HG03196 (cell line): Measurements from ENCODE around the gene NCDN.
A peak's percentile ranks its signal among the peaks of the same experiment; 100 is the strongest.

Experiments used
- ATAC-seq: cut with Tn5 transposase; IDR thresholded peaks from one replicate; pipeline ENCODE4 v1.9.1; 2021; ENCODE audit not compliant: unreplicated experiment

The NCDN gene

DNA sequence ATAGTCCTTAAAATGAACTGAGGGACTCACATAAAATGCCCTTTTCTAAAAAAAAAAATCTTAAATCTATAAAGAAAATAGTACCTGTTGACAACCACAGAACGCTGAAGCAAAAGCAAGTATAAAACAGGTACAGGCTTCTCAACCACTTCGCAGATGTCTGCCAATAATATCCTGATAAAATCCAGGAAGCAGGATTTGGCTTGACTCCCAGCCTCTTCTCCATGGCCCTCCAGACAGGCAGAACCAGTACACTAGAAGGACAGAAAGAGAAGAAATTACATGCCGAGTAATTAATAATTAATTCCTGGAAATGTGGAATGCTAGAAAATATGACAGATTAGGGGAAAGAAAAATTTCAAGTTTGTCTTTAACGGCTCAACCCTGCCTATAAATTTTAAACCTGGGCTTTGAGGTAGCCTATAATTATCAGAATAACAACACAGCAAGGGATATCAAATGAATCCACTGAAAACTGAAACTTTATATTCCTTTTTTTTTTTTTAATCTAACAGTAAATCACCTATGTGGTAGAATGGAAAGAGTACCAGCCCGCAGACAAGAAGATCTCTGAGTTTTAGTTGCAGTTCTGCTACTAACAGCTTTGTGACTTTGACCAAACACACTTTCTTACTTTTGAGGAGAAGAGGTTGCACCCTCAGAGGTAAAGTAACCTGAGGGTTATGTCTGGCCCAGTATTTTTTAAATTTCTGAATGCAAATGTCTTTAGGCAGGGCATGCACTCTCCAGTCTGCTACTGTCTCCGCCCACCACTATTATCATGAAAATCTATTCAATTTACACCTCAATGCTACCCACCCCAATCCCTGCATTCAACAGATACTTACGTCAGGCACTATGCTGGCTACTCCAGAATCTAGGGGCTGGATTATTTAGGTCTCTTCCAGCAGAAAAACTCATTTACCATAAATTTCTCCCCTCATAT lies 3.1 kb upstream of the NCDN start:
- no peak for ATAC-seq

DNA sequence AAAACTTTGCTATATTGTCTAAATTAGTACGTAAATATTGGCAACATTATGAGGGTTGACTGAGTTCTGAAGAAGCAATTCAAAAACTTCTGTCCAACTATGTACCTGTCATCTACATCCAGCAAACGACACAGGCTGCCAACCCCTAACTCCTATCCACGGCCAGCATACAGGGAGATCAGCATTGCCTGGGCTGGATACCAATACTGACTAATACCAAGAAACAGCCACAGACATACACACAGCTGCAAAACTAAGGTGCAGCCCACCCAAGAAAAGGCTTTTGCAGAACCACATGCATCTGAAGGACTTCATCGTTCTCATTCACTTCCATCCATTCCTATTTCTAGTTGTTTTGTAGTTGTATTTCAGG lies 2.4 kb upstream of the NCDN start:
- no peak for ATAC-seq

DNA sequence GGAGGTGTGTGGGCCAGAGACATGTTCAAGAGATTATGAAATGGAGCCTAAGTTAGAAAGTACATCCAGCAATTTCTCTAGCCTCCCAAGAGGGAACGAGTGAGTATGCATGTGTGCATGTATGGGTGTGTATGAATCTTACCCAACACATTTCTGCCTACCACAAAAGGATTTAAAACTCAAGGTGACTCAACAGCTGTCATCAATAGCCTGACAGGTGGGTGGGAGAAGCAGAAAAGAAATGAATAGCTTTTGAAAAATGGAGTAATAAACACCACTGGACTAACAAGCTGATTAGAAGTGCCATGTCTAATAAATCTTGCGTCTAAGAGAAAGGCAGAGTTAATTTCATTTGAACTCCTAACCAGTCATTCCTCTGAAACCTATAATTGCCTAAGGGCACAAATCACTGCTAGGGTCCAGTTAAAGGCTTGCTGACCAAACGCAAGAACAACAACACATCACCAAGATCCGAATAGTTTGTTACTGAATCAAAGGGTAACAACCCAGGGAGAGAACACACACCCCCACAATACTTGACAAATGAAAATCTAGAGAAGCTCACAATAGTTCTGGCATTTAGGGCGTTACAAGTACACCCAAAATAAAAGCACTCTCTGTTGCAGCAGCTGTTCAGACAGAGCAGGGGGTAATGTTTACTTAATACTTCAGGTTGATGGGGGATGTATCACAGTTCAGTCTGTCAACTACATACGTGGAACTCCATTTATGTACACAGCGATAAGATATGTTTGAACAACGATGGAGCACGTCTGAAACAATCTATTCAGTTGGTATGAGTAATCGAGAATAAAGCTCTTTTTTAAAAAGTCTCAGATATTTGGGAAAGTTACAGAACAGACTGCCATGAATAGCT lies 1.8 kb upstream of the NCDN start:
- ATAC-seq: no peak

DNA sequence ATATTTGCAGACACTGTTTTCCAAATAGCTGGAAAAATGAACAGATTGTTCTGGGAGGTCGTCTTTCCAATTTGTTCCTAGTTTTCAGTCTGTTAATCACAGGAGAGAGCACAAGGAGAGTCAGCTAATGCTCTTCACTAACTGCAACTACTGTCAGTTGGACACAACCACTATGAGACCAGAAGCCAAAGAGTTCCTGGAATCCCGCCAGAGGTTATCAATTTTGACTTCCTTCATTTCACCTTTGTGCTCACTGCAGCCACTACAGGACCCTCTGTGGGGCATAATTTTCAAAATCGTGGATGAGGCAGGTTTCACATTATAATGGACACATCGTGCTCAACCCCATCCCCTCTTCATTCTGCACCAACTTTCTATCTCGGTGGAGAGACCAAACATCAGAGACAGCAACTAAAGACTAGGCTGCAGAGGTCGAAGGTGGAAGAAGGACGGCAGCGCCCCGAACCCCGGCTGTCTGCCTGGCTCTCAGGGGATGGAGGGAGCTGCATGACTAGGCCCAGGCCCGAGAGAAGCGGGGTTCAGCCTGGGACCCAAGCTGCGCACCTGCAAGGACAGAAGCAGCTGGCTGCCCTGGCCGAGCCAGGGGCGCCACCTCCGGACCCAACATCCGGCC lies 998 bp upstream of the NCDN start:
- no peak for ATAC-seq

DNA sequence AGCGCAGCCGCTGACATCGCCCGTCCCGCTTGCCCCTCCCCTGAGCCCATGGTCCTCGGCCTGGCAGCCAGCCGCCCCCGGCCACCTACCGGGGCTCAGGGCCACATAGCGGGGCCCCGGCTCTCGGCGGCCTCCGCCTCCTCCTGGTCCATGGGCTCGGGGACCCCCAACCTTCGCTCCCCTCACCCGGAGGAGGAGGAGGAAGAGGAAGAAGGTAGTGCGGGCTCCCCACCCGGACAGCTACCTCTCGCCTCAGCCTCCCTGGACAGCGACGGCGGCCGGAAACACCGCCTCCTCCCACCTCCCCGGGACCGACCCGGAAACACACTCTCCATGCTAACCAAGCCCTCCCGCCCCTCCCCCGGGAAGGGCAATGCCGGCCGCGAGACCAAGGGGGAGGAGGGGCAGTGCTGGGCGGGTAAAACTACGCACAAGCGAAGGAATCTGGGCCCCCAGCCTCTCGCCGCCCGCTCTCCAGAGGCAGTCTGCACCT lies 435 bp upstream of the NCDN start, which contains the start of gene KIAA0319L:
Gene KIAA0319L (minus strand): TSS at position 286 of the 493 bp plus-strand sequence. CDS start 2,912 bp downstream, outside the sequence.
- ATAC-seq: peak; percentile 61

DNA sequence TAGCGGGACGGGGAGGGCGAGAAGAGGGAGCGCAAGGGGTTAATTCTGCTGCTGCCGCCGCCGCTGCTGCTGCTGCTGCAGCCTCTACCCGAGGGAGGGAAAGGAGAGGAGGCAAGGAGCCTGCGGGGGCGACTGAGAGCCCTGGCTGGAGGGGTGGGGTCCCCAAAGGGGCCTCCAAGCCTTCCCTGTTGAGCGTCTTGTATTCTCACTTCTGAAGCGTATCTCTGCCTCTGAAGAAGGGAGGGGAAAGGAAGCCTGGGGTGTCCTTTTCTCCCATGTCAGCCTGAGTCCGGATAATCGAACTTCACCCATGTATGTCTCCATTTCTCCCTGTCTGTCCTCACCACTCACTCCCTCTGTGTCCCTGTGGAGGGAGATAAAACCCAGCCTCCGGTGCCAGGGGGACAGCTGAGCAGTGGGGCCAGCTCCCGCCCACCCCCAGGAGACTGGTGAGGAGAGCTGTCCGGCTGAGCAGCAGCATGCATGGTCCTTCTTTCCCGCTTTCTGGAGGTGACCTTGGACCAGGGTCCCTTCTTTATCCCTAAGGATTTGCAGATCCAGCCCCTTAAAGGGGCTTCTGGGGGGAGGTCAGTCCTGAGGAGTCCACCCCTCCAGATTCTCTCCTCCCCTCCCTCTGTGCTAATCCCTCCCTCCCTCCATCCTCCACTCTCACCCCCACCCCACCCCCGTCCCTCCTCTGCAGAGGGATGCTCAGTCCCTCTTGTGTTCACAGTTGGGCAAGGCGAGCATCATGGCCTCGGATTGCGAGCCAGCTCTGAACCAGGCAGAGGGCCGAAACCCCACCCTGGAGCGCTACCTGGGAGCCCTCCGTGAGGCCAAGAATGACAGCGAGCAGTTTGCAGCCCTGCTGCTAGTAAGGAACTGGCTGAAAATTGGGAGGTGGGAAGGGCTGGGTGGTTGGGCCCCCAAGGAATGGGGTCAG lies 1.0 kb downstream of the NCDN start:
- ATAC-seq: no peak

DNA sequence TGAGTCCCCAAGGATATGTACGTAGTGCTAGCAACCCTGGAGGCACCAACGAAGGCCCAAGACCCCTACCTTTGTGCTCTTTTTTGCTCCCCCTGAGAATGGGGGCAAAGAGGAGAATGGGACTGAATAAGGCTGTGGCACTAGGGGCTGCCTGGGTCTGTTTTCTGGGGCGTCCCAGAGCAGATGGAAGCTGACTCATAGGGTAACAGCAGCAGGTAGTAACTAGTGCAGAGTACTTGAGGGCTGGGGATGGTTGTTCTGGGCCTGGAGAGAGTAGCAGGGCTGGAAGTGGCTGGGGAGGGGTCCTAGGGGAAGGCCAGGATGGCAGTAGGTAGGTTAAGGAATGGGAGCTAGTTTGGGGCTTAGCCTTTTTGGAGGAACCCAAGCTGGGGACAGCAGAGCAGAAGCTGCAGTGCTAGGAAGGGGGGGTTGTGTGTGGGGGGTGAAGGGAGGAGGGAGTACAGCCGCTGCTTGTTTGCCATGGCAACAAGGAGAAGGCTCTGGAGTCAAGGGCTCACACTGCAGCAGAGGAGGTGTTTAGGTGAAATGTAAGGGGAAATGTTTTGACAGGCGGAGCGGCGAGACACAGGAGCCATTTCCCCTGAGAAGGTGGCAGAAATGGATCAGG lies 1.8 kb downstream of the NCDN start:
- ATAC-seq: no peak

DNA sequence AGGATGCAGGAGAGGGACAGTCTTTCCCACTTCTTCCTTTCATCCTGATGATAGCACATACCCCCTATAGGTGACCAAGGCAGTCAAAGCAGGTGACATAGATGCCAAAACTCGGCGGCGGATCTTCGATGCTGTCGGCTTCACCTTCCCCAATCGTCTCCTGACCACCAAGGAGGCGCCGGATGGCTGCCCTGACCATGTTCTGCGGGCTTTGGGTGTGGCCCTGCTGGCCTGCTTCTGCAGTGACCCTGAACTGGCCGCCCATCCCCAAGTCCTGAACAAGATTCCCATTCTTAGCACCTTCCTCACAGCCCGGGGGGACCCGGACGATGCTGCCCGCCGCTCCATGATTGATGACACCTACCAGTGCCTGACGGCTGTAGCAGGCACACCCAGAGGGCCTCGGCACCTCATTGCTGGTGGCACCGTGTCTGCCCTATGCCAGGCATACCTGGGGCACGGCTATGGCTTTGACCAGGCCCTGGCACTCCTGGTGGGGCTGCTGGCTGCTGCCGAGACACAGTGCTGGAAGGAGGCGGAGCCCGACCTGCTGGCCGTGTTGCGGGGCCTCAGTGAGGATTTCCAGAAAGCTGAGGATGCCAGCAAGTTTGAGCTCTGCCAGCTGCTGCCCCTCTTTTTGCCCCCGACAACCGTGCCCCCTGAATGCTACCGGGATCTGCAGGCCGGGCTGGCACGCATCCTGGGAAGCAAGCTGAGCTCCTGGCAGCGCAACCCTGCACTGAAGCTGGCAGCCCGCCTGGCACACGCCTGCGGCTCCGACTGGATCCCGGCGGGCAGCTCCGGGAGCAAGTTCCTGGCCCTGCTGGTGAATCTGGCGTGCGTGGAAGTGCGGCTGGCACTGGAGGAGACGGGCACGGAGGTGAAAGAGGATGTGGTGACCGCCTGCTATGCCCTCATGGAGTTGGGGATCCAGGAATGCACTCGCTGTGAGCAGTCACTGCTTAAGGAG lies 2.9 kb downstream of the NCDN start:
- no peak for ATAC-seq

DNA sequence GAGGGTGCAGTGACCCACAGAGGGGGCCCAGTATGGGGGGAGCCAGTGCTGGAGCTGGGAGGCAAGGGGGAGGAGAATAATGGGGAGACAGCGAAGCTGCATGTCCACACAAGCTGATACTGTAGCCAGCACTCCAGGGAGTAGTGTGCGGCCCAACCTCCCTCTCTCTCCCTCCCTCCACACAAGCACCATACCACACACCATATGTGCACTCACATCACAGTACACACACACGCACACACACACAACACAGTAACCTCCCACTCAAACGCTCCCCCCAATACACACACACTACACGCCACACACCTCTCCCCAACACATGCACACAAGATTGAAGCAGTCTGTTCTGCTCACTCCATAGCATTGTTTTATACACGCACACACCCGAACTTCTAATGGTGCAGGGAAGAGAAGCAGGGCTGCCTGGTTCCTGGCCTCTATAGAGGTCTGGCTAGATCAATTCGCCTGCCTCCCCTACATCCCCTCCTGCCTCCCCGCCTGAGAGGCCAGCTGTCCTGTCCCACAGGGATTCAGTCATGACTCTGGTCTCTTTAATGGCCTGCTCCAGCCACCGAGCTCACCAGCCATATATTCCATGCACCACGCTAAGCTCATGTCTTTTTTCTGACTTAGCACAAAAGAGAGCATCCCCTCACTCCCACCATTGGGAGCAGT lies 3.8 kb downstream of the NCDN start:
- ATAC-seq: no peak

DNA sequence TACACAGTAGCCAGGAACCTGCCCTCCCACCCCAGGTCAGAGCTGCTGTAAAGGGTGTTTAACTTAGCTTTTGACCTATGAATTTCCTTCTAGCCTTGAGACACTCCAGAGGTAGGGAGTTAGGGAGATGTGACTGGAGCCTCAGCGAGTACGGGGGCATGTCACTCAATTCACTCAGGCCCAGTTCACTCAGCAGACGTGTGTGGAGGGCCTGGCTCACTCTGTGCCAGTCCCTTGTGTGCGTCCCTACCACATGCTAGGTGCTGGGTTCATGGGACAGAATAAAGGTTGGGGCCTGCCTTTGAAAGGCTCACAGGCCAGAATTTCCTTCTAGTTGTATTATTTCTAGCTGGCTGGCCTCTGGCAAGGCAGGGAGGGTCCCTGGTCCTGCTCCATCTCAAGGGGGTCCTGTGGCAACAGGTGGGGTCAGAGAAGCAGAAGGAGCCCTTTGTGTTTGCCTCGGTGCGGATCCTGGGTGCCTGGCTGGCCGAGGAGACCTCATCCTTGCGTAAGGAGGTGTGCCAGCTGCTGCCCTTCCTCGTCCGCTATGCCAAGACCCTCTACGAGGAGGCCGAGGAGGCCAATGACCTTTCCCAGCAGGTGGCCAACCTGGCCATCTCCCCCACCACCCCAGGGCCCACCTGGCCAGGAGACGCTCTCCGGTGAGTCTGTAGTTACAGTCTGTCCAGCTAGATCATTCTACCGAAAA lies 4.5 kb downstream of the NCDN start:
- ATAC-seq: no peak

DNA sequence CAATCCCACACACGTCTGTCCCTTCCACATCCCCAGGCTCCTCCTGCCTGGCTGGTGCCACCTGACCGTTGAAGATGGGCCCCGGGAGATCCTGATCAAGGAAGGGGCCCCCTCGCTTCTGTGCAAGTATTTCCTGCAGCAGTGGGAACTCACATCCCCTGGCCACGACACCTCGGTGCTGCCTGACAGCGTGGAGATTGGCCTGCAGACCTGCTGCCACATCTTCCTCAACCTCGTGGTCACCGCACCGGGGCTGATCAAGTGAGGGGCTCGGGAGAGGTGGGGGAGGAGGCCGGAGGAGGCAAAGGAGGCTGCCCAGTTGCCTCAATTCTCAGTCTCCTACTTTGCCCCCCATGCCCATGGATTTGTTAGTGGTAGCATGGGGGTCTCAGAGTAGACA lies 5.6 kb downstream of the NCDN start:
- no peak for ATAC-seq

DNA sequence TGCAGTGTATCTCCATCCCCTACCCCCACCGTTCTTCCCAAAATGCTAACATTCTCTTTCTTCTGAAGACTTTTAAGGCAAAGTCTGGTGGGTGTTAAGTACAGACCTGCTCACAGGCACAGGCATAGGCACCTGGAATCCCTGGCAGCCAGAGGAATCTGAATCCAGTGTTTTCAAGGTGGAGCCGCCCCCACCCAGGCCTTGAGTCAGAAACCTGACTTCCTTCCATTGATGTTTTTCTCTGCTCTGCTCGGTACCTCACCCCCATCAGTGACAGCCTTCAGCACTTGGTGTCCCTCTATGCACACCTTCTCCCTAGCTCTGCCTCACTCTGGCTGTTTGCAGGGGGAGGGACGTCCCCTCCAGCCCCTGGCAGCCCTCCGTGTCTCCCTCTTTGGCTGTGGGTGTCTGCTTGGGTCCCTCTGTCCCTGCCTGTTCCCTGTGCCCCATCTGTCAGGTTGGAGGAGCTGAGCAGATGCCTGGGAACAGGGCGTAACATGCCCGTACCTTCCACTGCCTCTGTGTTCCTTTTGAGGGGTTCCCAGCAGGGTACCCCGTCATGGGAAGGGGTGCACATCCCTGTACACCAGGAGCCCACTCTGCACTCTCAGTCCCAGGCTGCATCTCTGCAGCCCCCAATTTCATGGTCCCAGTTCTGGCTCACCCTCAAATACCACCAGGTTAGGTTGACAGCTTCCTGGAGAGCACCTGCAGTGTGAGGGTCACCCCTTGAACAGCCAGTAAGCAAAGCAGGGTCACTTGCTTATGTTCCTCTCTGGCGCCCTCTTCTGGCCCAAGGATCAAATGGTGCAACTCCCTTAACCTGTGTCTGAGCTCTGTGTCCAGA lies 6.7 kb downstream of the NCDN start:
- no peak for ATAC-seq

DNA sequence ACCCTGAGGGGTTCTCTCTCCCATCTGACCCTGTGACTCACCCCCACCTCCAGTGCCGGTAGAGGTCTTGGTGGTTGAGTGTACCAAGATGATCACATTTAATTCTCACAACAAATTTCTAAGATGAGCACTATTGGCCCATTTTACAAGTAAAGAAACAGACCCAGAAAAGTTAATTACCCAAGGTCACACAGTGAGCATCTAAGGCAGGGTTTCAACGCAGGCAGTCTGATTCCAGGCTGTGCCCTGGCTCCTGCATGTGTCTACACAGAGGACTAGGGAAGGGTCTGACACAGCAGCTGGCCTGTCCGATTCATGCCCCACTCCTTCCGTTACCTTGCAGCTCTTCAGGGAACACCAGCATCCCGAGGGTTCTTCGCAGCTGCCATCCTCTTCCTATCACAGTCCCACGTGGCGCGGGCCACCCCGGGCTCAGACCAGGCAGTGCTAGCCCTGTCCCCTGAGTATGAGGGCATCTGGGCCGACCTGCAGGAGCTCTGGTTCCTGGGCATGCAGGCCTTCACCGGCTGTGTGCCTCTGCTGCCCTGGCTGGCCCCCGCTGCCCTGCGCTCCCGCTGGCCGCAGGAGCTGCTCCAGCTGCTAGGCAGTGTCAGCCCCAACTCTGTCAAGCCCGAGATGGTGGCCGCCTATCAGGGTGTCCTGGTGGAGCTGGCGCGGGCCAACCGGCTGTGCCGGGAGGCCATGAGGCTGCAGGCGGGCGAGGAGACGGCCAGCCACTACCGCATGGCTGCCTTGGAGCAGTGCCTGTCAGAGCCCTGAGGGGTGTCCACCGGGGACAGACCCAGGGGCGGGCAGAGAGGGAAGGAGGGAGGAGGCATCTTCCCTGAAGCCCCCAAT lies 7.5 kb downstream of the NCDN start:
- ATAC-seq: no peak

DNA sequence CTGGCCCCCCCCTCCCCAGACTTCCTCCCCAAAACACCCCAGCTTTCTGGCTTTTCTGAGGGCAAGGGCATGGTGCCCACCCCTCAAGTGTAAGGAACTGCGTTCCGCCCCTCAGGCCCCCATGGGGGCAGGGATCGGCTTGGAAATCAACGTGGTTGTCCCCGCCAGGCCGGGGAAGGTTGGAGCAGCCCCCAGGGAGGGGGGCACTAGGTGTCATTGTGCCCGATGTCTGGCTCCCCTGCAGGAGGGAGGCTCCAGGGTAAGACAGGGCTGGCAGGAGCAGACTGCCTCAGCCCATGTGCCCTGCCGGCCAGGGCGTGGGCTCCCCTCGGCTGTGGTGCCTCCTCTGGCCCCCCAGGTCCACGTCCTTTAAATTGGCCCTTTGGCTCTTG lies 8.1 kb downstream of the NCDN start:
- ATAC-seq: no peak

DNA sequence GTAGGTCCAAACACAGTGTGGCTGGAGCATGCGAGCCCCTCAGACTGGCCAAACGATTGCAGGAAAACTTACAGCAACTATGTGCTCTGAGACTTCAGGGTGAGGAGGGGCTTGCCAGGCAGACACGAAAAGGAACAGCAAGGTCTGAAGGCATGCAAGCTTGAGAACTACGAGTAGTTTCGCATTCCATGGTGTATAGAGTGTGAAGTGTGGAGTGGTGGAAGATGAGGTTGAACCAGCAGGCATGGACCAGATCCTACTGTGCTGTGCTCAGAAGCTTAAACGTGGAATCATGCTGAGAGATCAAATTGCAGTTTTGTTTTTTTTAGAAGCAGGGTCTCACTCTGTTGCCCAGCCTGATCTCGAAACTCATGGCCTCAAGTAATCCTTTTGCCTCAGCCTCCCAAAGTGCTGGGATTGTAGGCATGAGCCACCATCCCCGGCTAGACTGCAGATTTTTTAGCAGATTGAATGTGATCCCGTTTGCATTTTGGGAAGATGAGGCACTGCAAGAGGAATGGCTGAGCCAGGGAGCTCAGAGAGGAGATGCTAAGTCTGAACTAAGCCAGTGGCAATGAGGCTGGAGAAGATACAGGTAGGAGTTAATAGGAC lies 10.5 kb downstream of the NCDN start:
- no peak for ATAC-seq
